ENCODE measurements around the gene MAP2K5. TPM values are rescaled to one million over a fixed set of nuclear protein-coding genes. Genes with fewer than 3 reads are reported as not detected.

The MAP2K5 gene
- polyA plus RNA-seq, 1 donor from 2014 or later: 12.1 TPM

- Histone ChIP-seq H3K27ac (ENCODE audit: low read length) (no peak overlapping the region), H3K9me3 (ENCODE audit: low read length) (no peaks in the 10 kb centered on the region), H3K27me3 (ENCODE audit: insufficient read depth, low read depth, low read length) (no peaks in the 10 kb centered on the region), H3K9ac (ENCODE audit: low read length) (no peak overlapping the region), H4K20me1 (ENCODE audit: insufficient read depth) (no peaks in the 10 kb centered on the region), H3K4me2 (ENCODE audit: low read length) (no peak overlapping the region), H3F3A (ENCODE audit: insufficient read depth, low read length, poor library complexity, severe bottlenecking) (no peaks in the 10 kb centered on the region), H2AFZ (ENCODE audit: low read depth, low read length) (no peak overlapping the region), H3K9me2 (ENCODE audit: insufficient read depth, low read length) (no peaks in the 10 kb centered on the region), H3K36me3 (ENCODE audit: insufficient read depth, low read length) (no peaks in the 10 kb centered on the region), H3K4me3 (ENCODE audit: low read length) (no peak overlapping the region), H3K79me2 (replicated peaks; ENCODE audit: insufficient read depth, low read length) (no peaks in the 10 kb centered on the region)
- TF ChIP-seq REST (IDR thresholded peaks at IDR 0.05; ENCODE audit: borderline replicate concordance) (no peak), CTCF (IDR thresholded peaks at IDR 0.05; ENCODE audit: poor library complexity, severe bottlenecking) (no peak), RAD21 (conservative IDR thresholded peaks at IDR 0.05) (no peak), POLR2AphosphoS5 (IDR thresholded peaks at IDR 0.05) (no peak), MXI1 (conservative IDR thresholded peaks at IDR 0.05; ENCODE audit: poor library complexity, severe bottlenecking) (no peak)
These were observed 188.7 kb downstream of the MAP2K5 start for GRCh38 chr15:67731112-67731721.

GRCh38 chr15:67732164-67732563 lies 189.7 kb downstream of the MAP2K5 start:
- H3K79me2 ChIP-seq (replicated peaks; ENCODE audit: insufficient read depth, low read length): no peaks in the 10 kb centered on the region
- TF ChIP-seq REST (IDR thresholded peaks at IDR 0.05; ENCODE audit: borderline replicate concordance) (no peak), RAD21 (conservative IDR thresholded peaks at IDR 0.05) (no peak), SMC3 (conservative IDR thresholded peaks at IDR 0.05; ENCODE audit: poor library complexity) (no peak), EP300 (conservative IDR thresholded peaks at IDR 0.05; ENCODE audit: poor library complexity, severe bottlenecking) (no peak), CTCF (IDR thresholded peaks at IDR 0.05; ENCODE audit: poor library complexity, severe bottlenecking) (no peak), EZH2 (IDR thresholded peaks at IDR 0.05; ENCODE audit: borderline replicate concordance, insufficient read depth, low read length, poor library complexity, severe bottlenecking) (no peak), TAF1 (IDR thresholded peaks at IDR 0.05; ENCODE audit: low read depth) (no peak), MXI1 (conservative IDR thresholded peaks at IDR 0.05; ENCODE audit: poor library complexity, severe bottlenecking) (no peak), POLR2AphosphoS5 (IDR thresholded peaks at IDR 0.05) (no peak)
- no peak overlapping the region for H3K9ac ChIP-seq (ENCODE audit: low read length)
- no peak overlapping the region for H3K4me2 ChIP-seq (ENCODE audit: low read length)
- no peaks in the 10 kb centered on the region for H3K9me3 ChIP-seq (ENCODE audit: low read length)
- H3F3A ChIP-seq (ENCODE audit: insufficient read depth, low read length, poor library complexity, severe bottlenecking): no peaks in the 10 kb centered on the region
- H3K36me3 ChIP-seq (ENCODE audit: insufficient read depth, low read length): no peaks in the 10 kb centered on the region
- no peaks in the 10 kb centered on the region for H4K20me1 ChIP-seq (ENCODE audit: insufficient read depth)
- no peak overlapping the region for H3K27ac ChIP-seq (ENCODE audit: low read length)
- H3K27me3 ChIP-seq (ENCODE audit: insufficient read depth, low read depth, low read length): no peaks in the 10 kb centered on the region
- H3K9me2 ChIP-seq (ENCODE audit: insufficient read depth, low read length): no peaks in the 10 kb centered on the region
- no peak overlapping the region for H3K4me3 ChIP-seq (ENCODE audit: low read length)
- H2AFZ ChIP-seq (ENCODE audit: low read depth, low read length): no peak overlapping the region
